ENCODE data around the gene PODXL.
"Not testable (repeated sequence)": the region's sequence is repeated elsewhere in the genome, so short reads cannot be mapped to it uniquely, and the experiment has no call there.

PODXL gene

GRCh38 chr7:131511774-131512535 lies 44.5 kb downstream of the PODXL start:
- DNase-seq (ENCODE audit: low read depth, low spot score): no peak

- no peak for DNase-seq (ENCODE audit: low read depth, low spot score)
Measured at GRCh38 chr7:131511071-131511470, 45.4 kb downstream of the PODXL start.

- no peak for DNase-seq (ENCODE audit: low read depth, low spot score)
Measured at GRCh38 chr7:131509781-131510180, 46.6 kb downstream of the PODXL start.

GRCh38 chr7:131508754-131509486 lies 47.5 kb downstream of the PODXL start:
- DNase-seq (ENCODE audit: low read depth, low spot score): no peak

GRCh38 chr7:131507592-131508331 lies 48.7 kb downstream of the PODXL start:
- DNase-seq (ENCODE audit: low read depth, low spot score): no peak

- DNase-seq (ENCODE audit: low read depth, low spot score): no peak
Measured at GRCh38 chr7:131506597-131506996, 49.8 kb downstream of the PODXL start.

- no peak for DNase-seq (ENCODE audit: low read depth, low spot score)
Measured at GRCh38 chr7:131505636-131506557, 50.5 kb downstream of the PODXL start.

- DNase-seq (ENCODE audit: low read depth, low spot score): not testable (repeated sequence)
Measured at GRCh38 chr7:131505037-131505620, 51.3 kb downstream of the PODXL start.

GRCh38 chr7:131504157-131504899 lies 52.1 kb downstream of the PODXL start:
- no peak for DNase-seq (ENCODE audit: low read depth, low spot score)

- no peak for DNase-seq (ENCODE audit: low read depth, low spot score)
Measured at GRCh38 chr7:131503639-131504038, 52.8 kb downstream of the PODXL start.

GRCh38 chr7:131502810-131503508 lies 53.5 kb downstream of the PODXL start:
- DNase-seq (ENCODE audit: low read depth, low spot score): peak; percentile 66

GRCh38 chr7:131501930-131502685 lies 54.3 kb downstream of the PODXL start:
- DNase-seq (ENCODE audit: low read depth, low spot score): no peak

- DNase-seq (ENCODE audit: low read depth, low spot score): no peak
Measured at GRCh38 chr7:131501422-131501821, 55.0 kb downstream of the PODXL start.

GRCh38 chr7:131500357-131500756 lies 56.1 kb downstream of the PODXL start:
- DNase-seq (ENCODE audit: low read depth, low spot score): no peak

- no peak for DNase-seq (ENCODE audit: low read depth, low spot score)
Measured at GRCh38 chr7:131499801-131500200, 56.6 kb downstream of the PODXL start.

- no peak for DNase-seq (ENCODE audit: low read depth, low spot score)
Measured at GRCh38 chr7:131498237-131498885, 58.1 kb downstream of the PODXL start.

GRCh38 chr7:131497454-131497853 lies 59.0 kb downstream of the PODXL start:
- no peak for DNase-seq (ENCODE audit: low read depth, low spot score)
